CD14-positive monocyte (primary cell): ENCODE data around the gene ZNF23. TPM values are rescaled to one million over a fixed set of nuclear protein-coding genes. Genes with fewer than 3 reads are reported as not detected.
A peak's percentile ranks its signal among the peaks of the same experiment; 100 is the strongest.

ENCODE experiments used
- DNase-seq, 3 donors: peaks; one replicate each; pipeline ENCODE4 v3.0.0-alpha.2; 2011 to 2022
- H2AFZ ChIP-seq: 2 replicates; pipeline ENCODE4 v1.6.0; 2012; ENCODE audit warnings: mild to moderate bottlenecking, low read depth, low read length, inconsistent platforms; ENCODE audit not compliant: insufficient read depth, poor library complexity, severe bottlenecking
- H3K27ac ChIP-seq, 2 donors: 1 replicate in 1 of 2; 2 replicates in 1 of 2; pipeline ENCODE4 v1.5.1; 2012 to 2013; ENCODE audit warnings: low read length in 2 of 2, control low read depth in 1 of 2, inconsistent platforms in 1 of 2, low read depth in 1 of 2, mild to moderate bottlenecking in 1 of 2
- H3K27me3 ChIP-seq, 2 donors: one replicate each; pipeline versions ENCODE4 v1.6.0 to v1.6.1; 2011 to 2013; ENCODE audit warnings: low read length in 2 of 2; ENCODE audit not compliant: control insufficient read depth in 2 of 2, insufficient read depth in 2 of 2
- H3K36me3 ChIP-seq, 2 donors: replicated peaks in 1 of 2; 1 replicate in 1 of 2; 2 replicates in 1 of 2; pipeline versions ENCODE4 v1.5.1 to v1.6.1; 2012 to 2013; ENCODE audit warnings: low read length in 2 of 2, control low read depth in 1 of 2, inconsistent platforms in 1 of 2, mild to moderate bottlenecking in 1 of 2; ENCODE audit not compliant: insufficient read depth in 2 of 2, control insufficient read depth in 1 of 2
- H3K4me1 ChIP-seq, 2 donors: 1 replicate in 1 of 2; 2 replicates in 1 of 2; pipeline versions ENCODE4 v1.5.1 to v1.6.1; 2012 to 2013; ENCODE audit warnings: low read length in 2 of 2, control low read depth in 1 of 2, inconsistent platforms in 1 of 2, mild to moderate bottlenecking in 1 of 2, moderate library complexity in 1 of 2; ENCODE audit not compliant: insufficient read depth in 2 of 2, control insufficient read depth in 1 of 2
- H3K4me2 ChIP-seq: replicated peaks from 2 replicates; pipeline ENCODE3; 2012; ENCODE audit warnings: low read length, moderate library complexity, mild to moderate bottlenecking; ENCODE audit not compliant: poor library complexity, severe bottlenecking; ENCODE audit errors: extremely low read depth
- H3K4me3 ChIP-seq, 3 experiments: fragments of 200-600 bp in 1 of 3; sonication (generic) in 1 of 3; replicated peaks in 1 of 3; 1 replicate in 2 of 3; 2 replicates in 1 of 3; pipeline ENCODE4 v1.5.1; 2011 to 2013; ENCODE audit warnings: low read length in 3 of 3, mild to moderate bottlenecking in 3 of 3, control low read depth in 2 of 3, low read depth in 2 of 3, inconsistent platforms in 1 of 3, moderate library complexity in 1 of 3
- H3K79me2 ChIP-seq: 2 replicates; pipeline ENCODE4 v1.6.0; 2012; ENCODE audit warnings: mild to moderate bottlenecking, control low read depth, inconsistent platforms, low read length, moderate library complexity; ENCODE audit not compliant: insufficient read depth
- H3K9ac ChIP-seq: 2 replicates; pipeline ENCODE4 v1.6.0; 2017; ENCODE audit warnings: low read length, mild to moderate bottlenecking; ENCODE audit not compliant: insufficient read depth, poor library complexity, severe bottlenecking
- H3K9me3 ChIP-seq, 2 donors: replicated peaks in 1 of 2; 1 replicate in 1 of 2; 2 replicates in 1 of 2; pipeline versions ENCODE4 v1.5.1 to v1.6.1; 2012 to 2013; ENCODE audit warnings: low read length in 2 of 2, control low read depth in 1 of 2; ENCODE audit not compliant: control insufficient read depth in 1 of 2, insufficient read depth in 1 of 2
- H4K20me1 ChIP-seq: 2 replicates; pipeline ENCODE4 v1.6.0; 2012; ENCODE audit warnings: mild to moderate bottlenecking, low read length, control low read depth, moderate library complexity; ENCODE audit not compliant: insufficient read depth
- H3K27ac Mint-ChIP-seq, 7 donors: one replicate each; pipeline ENCODE4 v1.8.0; 2020; ENCODE audit warnings: mild to moderate bottlenecking in 7 of 7, mixed read lengths in 7 of 7, moderate library complexity in 6 of 7, inconsistent platforms in 2 of 7
- H3K27me3 Mint-ChIP-seq, 3 donors: one replicate each; pipeline ENCODE4 v1.8.0; 2021 to 2022; ENCODE audit warnings: low read depth in 3 of 3, mild to moderate bottlenecking in 3 of 3, mixed read lengths in 3 of 3, moderate library complexity in 3 of 3, inconsistent platforms in 1 of 3
- H3K36me3 Mint-ChIP-seq, 2 donors: one replicate each; pipeline ENCODE4 v1.8.0; 2020; ENCODE audit warnings: mixed read lengths in 2 of 2, inconsistent platforms in 1 of 2, mild to moderate bottlenecking in 1 of 2
- H3K4me1 Mint-ChIP-seq: one replicate; pipeline ENCODE4 v1.8.0; 2020; ENCODE audit warnings: mild to moderate bottlenecking, mixed read lengths
- H3K4me3 Mint-ChIP-seq, 2 donors: one replicate each; pipeline ENCODE4 v1.8.0; 2020; ENCODE audit warnings: mild to moderate bottlenecking in 2 of 2, mixed read lengths in 2 of 2, moderate library complexity in 1 of 2
- H3K9me3 Mint-ChIP-seq, 7 donors: one replicate each; pipeline ENCODE4 v1.8.0; 2020 to 2022; ENCODE audit warnings: mixed read lengths in 7 of 7, mild to moderate bottlenecking in 6 of 7, moderate library complexity in 6 of 7, inconsistent platforms in 2 of 7
- WGBS: methylation state at CpG from one replicate; pipeline ENCODE4 v1.1.5; 2013; ENCODE audit warnings: missing lambda C conversion rate; ENCODE audit not compliant: insufficient coverage; 5-methylcytosine and 5-hydroxymethylcytosine counted together
- intact Hi-C, 2 donors: fragments of 100-400 bp; cut with micrococcal nuclease; formaldehyde crosslinking; loops; one replicate each; pipeline versions ENCODE4 v1.15.0 to v1.15.1; 2023
- polyA plus RNA-seq, 3 donors: library from polyadenylated mRNA; depleted of rRNA in 1 of 3; unstranded in 2 of 3; stranded (reverse) in 1 of 3; fragments of 300-500 nt in 2 of 3; fragments of >200 nt in 1 of 3; fragmentation: Illumina TruSeq in 2 of 3; gene quantifications; 1 replicate in 2 of 3; 2 replicates in 1 of 3; pipeline ENCODE4 v1.2.3, GENCODE V29; 2012 to 2021
- TF ChIP-seq, protein P1 (sequence below): fragments of 200-600 bp; IDR thresholded peaks from one replicate; pipeline ENCODE4 v1.8.0; 2022; ENCODE audit warnings: antibody characterized with exemption, mild to moderate bottlenecking

The ZNF23 gene
- polyA plus RNA-seq, 3 donors: 2.1 to 3.9 (median 2.8) TPM

DNA sequence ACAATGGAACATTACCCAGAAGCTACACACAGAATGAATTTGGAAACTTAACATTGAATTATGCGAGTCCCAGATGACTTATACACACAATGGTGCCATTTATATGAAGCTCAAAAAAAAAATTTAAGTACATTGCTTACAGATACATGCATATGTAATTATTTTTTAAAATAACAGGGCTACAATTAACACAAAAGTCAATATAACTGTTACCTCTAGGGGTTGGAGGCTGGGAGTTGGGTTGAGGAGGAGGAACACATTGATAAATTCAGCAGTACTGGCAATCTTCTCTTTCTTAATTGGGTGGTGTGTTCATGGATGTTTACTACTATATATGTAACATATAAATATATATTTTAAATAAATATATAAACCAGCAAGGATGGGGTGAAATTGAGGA is 1.1 kb downstream of the ZNF23 start:
- Mint-ChIP-seq H3K27ac (no peak overlapping the region), H3K9me3 (peaks cover 0 to 11% (median 3%) of the 10 kb centered on the region in 7 donors), H3K4me3 (no peak overlapping the region), H3K36me3 (peaks cover 8 to 12% of the 10 kb centered on the region in 2 donors), H3K4me1 (peaks cover 20% of the 10 kb centered on the region), H3K27me3 (peaks cover 0 to 4% (median 0%) of the 10 kb centered on the region in 3 donors)
- Histone ChIP-seq H3K9ac (no peak overlapping the region), H3K36me3 (peaks cover 6 to 8% of the 10 kb centered on the region in 2 donors), H2AFZ (no peak overlapping the region), H3K79me2 (peaks cover 3% of the 10 kb centered on the region), H3K9me3 (peaks cover 3 to 4% of the 10 kb centered on the region in 2 donors), H3K4me2 (peak overlapping the region; percentile 88), H3K4me3 (no peak overlapping the region), H3K4me1 (peaks cover 13 to 15% of the 10 kb centered on the region in 2 donors), H3K27me3 (no peaks in the 10 kb centered on the region), H3K27ac (no peak overlapping the region), H4K20me1 (no peaks in the 10 kb centered on the region)
- no CpG with 5 or more reads among the region's 1 CpG for WGBS
- TF ChIP-seq, protein P1, sequence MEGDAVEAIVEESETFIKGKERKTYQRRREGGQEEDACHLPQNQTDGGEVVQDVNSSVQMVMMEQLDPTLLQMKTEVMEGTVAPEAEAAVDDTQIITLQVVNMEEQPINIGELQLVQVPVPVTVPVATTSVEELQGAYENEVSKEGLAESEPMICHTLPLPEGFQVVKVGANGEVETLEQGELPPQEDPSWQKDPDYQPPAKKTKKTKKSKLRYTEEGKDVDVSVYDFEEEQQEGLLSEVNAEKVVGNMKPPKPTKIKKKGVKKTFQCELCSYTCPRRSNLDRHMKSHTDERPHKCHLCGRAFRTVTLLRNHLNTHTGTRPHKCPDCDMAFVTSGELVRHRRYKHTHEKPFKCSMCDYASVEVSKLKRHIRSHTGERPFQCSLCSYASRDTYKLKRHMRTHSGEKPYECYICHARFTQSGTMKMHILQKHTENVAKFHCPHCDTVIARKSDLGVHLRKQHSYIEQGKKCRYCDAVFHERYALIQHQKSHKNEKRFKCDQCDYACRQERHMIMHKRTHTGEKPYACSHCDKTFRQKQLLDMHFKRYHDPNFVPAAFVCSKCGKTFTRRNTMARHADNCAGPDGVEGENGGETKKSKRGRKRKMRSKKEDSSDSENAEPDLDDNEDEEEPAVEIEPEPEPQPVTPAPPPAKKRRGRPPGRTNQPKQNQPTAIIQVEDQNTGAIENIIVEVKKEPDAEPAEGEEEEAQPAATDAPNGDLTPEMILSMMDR: no peak
- no peak for DNase-seq
- intact Hi-C loops: no loop called here

DNA sequence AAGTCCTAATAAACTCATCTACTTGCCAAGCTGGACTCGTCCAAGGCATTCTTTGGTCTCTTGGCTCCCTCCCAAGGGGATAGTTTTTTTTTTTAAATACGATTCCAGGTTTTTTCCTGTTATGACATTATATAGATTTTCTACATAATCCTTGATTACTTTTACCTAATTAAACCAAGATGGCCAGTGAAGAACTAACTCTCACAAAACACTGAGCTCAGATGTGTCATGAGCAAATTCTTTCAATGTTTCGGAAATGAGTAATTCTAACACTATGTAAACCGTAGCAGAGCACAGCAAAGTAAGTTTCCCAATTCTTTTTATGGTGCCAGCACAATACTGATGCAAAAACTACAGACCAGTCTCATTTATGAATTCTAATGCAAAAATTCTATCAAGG is 1.8 kb downstream of the ZNF23 start:
- H3K9me3 ChIP-seq: peaks cover 4 to 6% of the 10 kb centered on the region in 2 donors
- H3K27ac Mint-ChIP-seq: no peak overlapping the region
- WGBS: 100% methylated on average over 1 of the region's 4 CpGs
- peaks cover 0 to 11% (median 4%) of the 10 kb centered on the region in 7 donors for H3K9me3 Mint-ChIP-seq
- H3K9ac ChIP-seq: no peak overlapping the region
- H3K36me3 ChIP-seq: peaks cover 10 to 14% of the 10 kb centered on the region in 2 donors
- H3K4me2 ChIP-seq: no peak overlapping the region
- H3K4me1 ChIP-seq: peaks cover 13 to 15% of the 10 kb centered on the region in 2 donors
- no peak overlapping the region for H3K27ac ChIP-seq
- peaks cover 0 to 4% (median 0%) of the 10 kb centered on the region in 3 donors for H3K27me3 Mint-ChIP-seq
- no peak overlapping the region for H2AFZ ChIP-seq
- H4K20me1 ChIP-seq: no peaks in the 10 kb centered on the region
- H3K36me3 Mint-ChIP-seq: peaks cover 12 to 19% of the 10 kb centered on the region in 2 donors
- no peak for DNase-seq
- intact Hi-C loops: no loop called here
- H3K4me1 Mint-ChIP-seq: peaks cover 20% of the 10 kb centered on the region
- TF ChIP-seq, protein P1: no peak
- H3K27me3 ChIP-seq: no peaks in the 10 kb centered on the region
- peaks cover 3% of the 10 kb centered on the region for H3K79me2 ChIP-seq
- H3K4me3 Mint-ChIP-seq: no peak overlapping the region
- no peak overlapping the region for H3K4me3 ChIP-seq
